ENCODE results near the gene SSR2. TPM values are rescaled to one million over a fixed set of nuclear protein-coding genes. Genes with fewer than 3 reads are reported as not detected.

The SSR2 gene
- total RNA-seq, 1 experiment from 2014 or later: 198 TPM

GRCh38 chr1:155978325-155978972 is 42.3 kb downstream of the SSR2 start, which contains the start of gene ARHGEF2:
Gene ARHGEF2, minus strand, starts transcription at chr1:155978547. Its CDS starts 120 bp downstream, at chr1:155978427.
- H3K36me3 ChIP-seq (ENCODE audit: control insufficient read depth, insufficient read depth, low read length): no peaks in the 10 kb centered on the region; the same call in 1 of the 2 replicates
- peaks cover 39% of the 10 kb centered on the region for H3K4me1 Mint-ChIP-seq (ENCODE audit: low read depth, unreplicated experiment)
- peak in 1 of 2 experiments; percentile 55 for TF ChIP-seq CTCF (IDR thresholded peaks at IDR 0.05; ENCODE audit: insufficient read depth in 1 of 2, low read depth in 1 of 2, low read length in 1 of 2, severe bottlenecking in 1 of 2, unreplicated experiment in 1 of 2)
- peak within 1 kb of the TSS; percentile 50 for H3K27ac Mint-ChIP-seq (ENCODE audit: unreplicated experiment)
- H3K27me3 ChIP-seq (replicated peaks; ENCODE audit: control insufficient read depth, insufficient read depth, low read length): no peaks in the 10 kb centered on the region
- ChIA-PET CTCF (interaction anchor here (0.6 to 2.0 kb wide), 9 partner anchors 11 to 596 kb away, joined by 3 to 12 read pairs (median 4); partner anchors contain the start of genes MEX3A and PMF1), POLR2A (interaction anchor here (0.6 to 2.2 kb wide), 6 partner anchors 18 to 304 kb away, joined by 3 to 8 read pairs (median 3); partner anchors contain the start of genes KHDC4 and SMG5)
- peak within 1 kb of the TSS; percentile 99 for H3K4me3 ChIP-seq (ENCODE audit: low read depth, low read length)
- no peaks in the 10 kb centered on the region for H3K9me3 Mint-ChIP-seq (ENCODE audit: unreplicated experiment)
- H3K4me3 Mint-ChIP-seq (ENCODE audit: unreplicated experiment): peak within 1 kb of the TSS; percentile 82
- H3K9me3 ChIP-seq: no peaks in the 10 kb centered on the region
- H3K36me3 Mint-ChIP-seq (ENCODE audit: insufficient read depth, unreplicated experiment): peaks cover 6% of the 10 kb centered on the region
- peaks cover 41% of the 10 kb centered on the region for H3K4me1 ChIP-seq
- DNase-seq: peak; percentile 75 to 79
- no peaks in the 10 kb centered on the region for H3K27me3 Mint-ChIP-seq (ENCODE audit: insufficient read depth, unreplicated experiment)
- intact Hi-C loops (cut with micrococcal nuclease; ENCODE audit: unreplicated experiment): loop anchor here (2.0 kb wide), 1 partner anchor 40 kb away; no protein-coding TSS in a partner anchor
- BruUV-seq (replicated peaks): no TSS peak

DNA sequence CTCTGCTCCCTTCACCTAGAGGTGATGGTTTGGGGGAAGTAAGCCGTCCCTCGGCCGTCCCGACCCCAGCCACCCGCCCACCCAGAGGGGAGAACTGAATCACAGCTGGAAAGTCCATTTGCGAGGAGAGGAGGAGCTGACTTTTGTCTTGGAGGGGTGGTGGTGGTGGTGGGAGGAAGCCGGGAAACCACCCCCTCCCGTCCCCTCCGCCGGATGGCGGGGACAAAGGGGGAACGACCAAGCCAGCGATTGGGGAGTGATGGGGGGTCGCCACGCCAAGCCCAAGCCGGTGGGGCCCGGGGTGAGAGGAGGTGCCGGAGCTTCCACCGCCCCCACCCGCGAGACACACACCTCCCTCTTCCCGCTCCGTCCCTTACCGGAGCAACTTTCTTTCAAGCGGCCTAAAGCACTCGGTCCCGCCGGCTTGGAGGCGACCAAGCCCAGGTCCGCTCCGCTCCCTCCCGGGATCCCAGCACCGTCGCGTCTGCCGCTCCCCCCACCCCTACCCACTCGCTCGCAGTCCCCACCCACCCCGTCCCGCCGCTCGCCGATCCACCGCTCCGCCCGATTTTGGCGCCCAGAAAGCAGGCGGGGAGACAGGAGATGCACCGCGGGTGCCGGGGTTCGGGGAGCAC is 42.9 kb downstream of the SSR2 start:
- POLR2A ChIA-PET: interaction anchor here (0.6 to 2.2 kb wide), 8 partner anchors 17 to 836 kb away, joined by 3 to 8 read pairs (median 4); partner anchors contain the start of genes KHDC4 and SMG5
- H3K4me3 Mint-ChIP-seq (ENCODE audit: unreplicated experiment): peak overlapping the region; percentile 82
- TF ChIP-seq CTCF (IDR thresholded peaks at IDR 0.05; ENCODE audit: insufficient read depth in 1 of 2, low read depth in 1 of 2, low read length in 1 of 2, severe bottlenecking in 1 of 2, unreplicated experiment in 1 of 2): no peak

More for the DNA sequence above, 42.9 kb downstream of the SSR2 start:
- intact Hi-C loops (cut with micrococcal nuclease; ENCODE audit: unreplicated experiment): loop anchor here (2.0 kb wide), 1 partner anchor 39 kb away; no protein-coding TSS in a partner anchor
- H3K36me3 ChIP-seq (ENCODE audit: control insufficient read depth, insufficient read depth, low read length): no peaks in the 10 kb centered on the region; the same call in 1 of the 2 replicates
- peaks cover 6% of the 10 kb centered on the region for H3K36me3 Mint-ChIP-seq (ENCODE audit: insufficient read depth, unreplicated experiment)
- DNase-seq: peak in 1 of 2 experiments; percentile 45
- no peaks in the 10 kb centered on the region for H3K27me3 Mint-ChIP-seq (ENCODE audit: insufficient read depth, unreplicated experiment)
- no peaks in the 10 kb centered on the region for H3K9me3 ChIP-seq
- peaks cover 41% of the 10 kb centered on the region for H3K4me1 ChIP-seq
- TSS peak; percentile 7 for BruUV-seq (replicated peaks)
- H3K27ac Mint-ChIP-seq (ENCODE audit: unreplicated experiment): peak overlapping the region; percentile 50
- H3K9me3 Mint-ChIP-seq (ENCODE audit: unreplicated experiment): no peaks in the 10 kb centered on the region
- peaks cover 39% of the 10 kb centered on the region for H3K4me1 Mint-ChIP-seq (ENCODE audit: low read depth, unreplicated experiment)
- H3K4me3 ChIP-seq (ENCODE audit: low read depth, low read length): peak overlapping the region; percentile 99
- H3K27me3 ChIP-seq (replicated peaks; ENCODE audit: control insufficient read depth, insufficient read depth, low read length): no peaks in the 10 kb centered on the region
- CTCF ChIA-PET: interaction anchor here (0.6 to 2.0 kb wide), 11 partner anchors 12 to 595 kb away, joined by 3 to 12 read pairs (median 4); partner anchors contain the start of genes MEX3A and PMF1

All from Caco-2 (cell line).